Measurements from ENCODE around the gene MBP. TPM values are rescaled to one million over a fixed set of nuclear protein-coding genes. Genes with fewer than 3 reads are reported as not detected.

Gene MBP
- total and polyA plus RNA-seq, 2 experiments from 2014 or later = 18.4 to 22.9 TPM

GRCh38 chr18:77077941-77078689 lies 54.5 kb downstream of the MBP start:
- Histone ChIP-seq H3K9me2 (ENCODE audit: insufficient read depth) (no peaks in the 10 kb centered on the region), H3K79me2 (replicated peaks; ENCODE audit: insufficient read depth) (no peaks in the 10 kb centered on the region), H3K27ac (ENCODE audit: low read depth) (no peak overlapping the region), H3K27me3 (ENCODE audit: insufficient read depth) (no peaks in the 10 kb centered on the region), H3K4me3 (no peak overlapping the region), H4K20me1 (replicated peaks; ENCODE audit: insufficient read depth) (no peaks in the 10 kb centered on the region), H3K4me1 (ENCODE audit: insufficient read depth) (peaks cover 8% of the 10 kb centered on the region), H3F3A (replicated peaks; ENCODE audit: low read depth) (no peaks in the 10 kb centered on the region), H3K36me3 (ENCODE audit: insufficient read depth) (no peaks in the 10 kb centered on the region), H3K4me2 (no peak overlapping the region), H2AFZ (no peak overlapping the region)
- TF ChIP-seq NANOG (IDR thresholded peaks at IDR 0.05; ENCODE audit: borderline replicate concordance) = no peak
- TF ChIP-seq ETS1 (IDR thresholded peaks at IDR 0.05) = no peak
- no peak for TF ChIP-seq ZNF114 (CRISPR knock-in tag; IDR thresholded peaks at IDR 0.05)
- TF ChIP-seq EZH2phosphoT487 (IDR thresholded peaks at IDR 0.05; ENCODE audit: unreplicated experiment) = no peak
- TF ChIP-seq ZNF462 (CRISPR knock-in tag; IDR thresholded peaks at IDR 0.05) = no peak
- TF ChIP-seq POLR2AphosphoS5 (IDR thresholded peaks at IDR 0.05; ENCODE audit: low read depth) = no peak
- TF ChIP-seq JUNB (IDR thresholded peaks at IDR 0.05; ENCODE audit: unreplicated experiment) = no peak
- Mint-ChIP-seq H3K4me1 (peaks cover 11% of the 10 kb centered on the region), H3K27ac (no peak overlapping the region), H3K9me3 (no peaks in the 10 kb centered on the region), H3K27me3 (ENCODE audit: insufficient read depth, low read depth, poor library complexity) (peaks cover 6% of the 10 kb centered on the region), H3K36me3 (ENCODE audit: low read depth) (peaks cover 4% of the 10 kb centered on the region; the same call in 1 of the 3 replicates), H3K4me3 (no peak overlapping the region)
- DNase-seq (ENCODE audit: low spot score) = no peak
- no peak for ATAC-seq

Data from GM23338 (cell line).